ENCODE measurements around the gene PIRT. TPM values are rescaled to one million over a fixed set of nuclear protein-coding genes. Genes with fewer than 3 reads are reported as not detected.

PIRT gene
- polyA plus RNA-seq, 1 of the 3 experiments (the other 2 are of a cell fraction), result not detected

DNA sequence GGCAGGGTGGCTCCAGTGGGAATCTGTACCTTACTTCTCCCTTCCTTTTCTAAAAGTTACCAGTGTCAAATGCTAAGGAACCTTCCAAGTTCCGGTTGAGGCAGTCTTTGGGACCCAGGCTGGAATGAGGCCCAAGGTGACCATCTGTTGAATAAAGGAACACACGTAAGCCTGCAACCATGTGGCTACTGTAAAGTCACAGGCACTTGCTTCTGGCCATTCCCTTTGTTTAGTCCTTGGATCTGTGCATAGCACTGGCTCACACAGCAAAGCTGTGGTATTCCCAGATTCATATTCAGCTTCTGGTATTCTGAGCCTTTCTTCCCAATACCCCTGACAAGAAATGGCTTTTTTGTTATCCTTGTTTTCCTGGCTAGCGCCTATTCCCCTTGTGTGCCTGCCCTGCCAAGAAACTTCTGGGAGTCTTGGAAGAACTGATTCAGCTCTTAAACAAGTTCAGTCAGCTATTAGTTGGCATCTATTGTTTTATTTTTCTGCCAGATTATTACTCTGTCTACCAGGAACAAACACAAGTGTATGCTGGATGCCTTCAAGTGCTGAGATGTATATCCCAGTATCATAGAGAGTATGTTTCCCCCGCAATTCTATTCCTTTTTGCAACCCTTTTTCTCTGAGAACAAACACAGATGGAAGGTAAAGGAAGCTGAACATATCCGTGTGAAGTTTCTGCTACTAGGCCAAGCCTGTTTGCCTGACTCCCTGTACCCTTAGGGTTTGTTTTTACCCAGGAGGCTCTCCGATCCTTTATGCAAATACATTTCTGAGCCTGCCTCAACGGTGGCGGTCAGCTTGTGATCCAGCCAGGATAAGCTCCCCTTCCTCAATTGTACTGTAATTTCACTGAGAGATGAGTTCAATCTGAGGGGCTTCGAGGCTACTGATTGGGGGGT lies 47.1 kb downstream of the PIRT start:
- Histone ChIP-seq H3K27ac (ENCODE audit: low read depth in 2 of 2, low read length in 1 of 2) (no peak overlapping the region), H3K4me1 (ENCODE audit: control insufficient read depth in 1 of 2, insufficient read depth in 2 of 2, low read depth in 1 of 2, low read length in 1 of 2) (peaks cover 0 to 6% of the 10 kb centered on the region in 2 experiments; a peak in 1 of 4 replicates), H3K9me2 (no peaks in the 10 kb centered on the region), H3K27me3 (ENCODE audit: insufficient read depth) (no peaks in the 10 kb centered on the region), H3K36me3 (replicated peaks in 1 of 2; ENCODE audit: control insufficient read depth in 1 of 2, insufficient read depth in 2 of 2, low read length in 1 of 2) (no peaks in the 10 kb centered on the region), H3K79me2 (ENCODE audit: insufficient read depth) (no peaks in the 10 kb centered on the region), H3F3A (replicated peaks; ENCODE audit: insufficient read depth) (no peaks in the 10 kb centered on the region), H3K4me2 (no peak overlapping the region), H3K9me3 (no peaks in the 10 kb centered on the region), H3K4me3 (ENCODE audit: low read depth in 2 of 2, low read length in 1 of 2) (no peak overlapping the region), H2AFZ (ENCODE audit: low read depth) (no peak overlapping the region), H3K9ac (no peak overlapping the region), H4K20me1 (ENCODE audit: insufficient read depth) (no peaks in the 10 kb centered on the region)
- CTCF ChIA-PET, result interaction anchor here (0.9 to 1.5 kb wide), 3 partner anchors 19 to 54 kb away, joined by 3 to 6 read pairs (median 5); no protein-coding TSS in a partner anchor
- no peak for TF ChIP-seq USF1 (IDR thresholded peaks at IDR 0.05; ENCODE audit: borderline replicate concordance, low read depth)
- TF ChIP-seq NRF1 (IDR thresholded peaks at IDR 0.05; ENCODE audit: low read depth, low read length), result no peak
- no peak for TF ChIP-seq YY1 (IDR thresholded peaks at IDR 0.05; ENCODE audit: low read depth)
- no peak for TF ChIP-seq MEF2A (IDR thresholded peaks at IDR 0.05; ENCODE audit: borderline replicate concordance, low read depth)
- no peak for TF ChIP-seq REST (IDR thresholded peaks at IDR 0.05; ENCODE audit: low read depth, low read length)
- no peak for TF ChIP-seq POLR2AphosphoS5 (IDR thresholded peaks at IDR 0.05; ENCODE audit: low read depth, low read length)
- no peak for TF ChIP-seq NFIC (IDR thresholded peaks at IDR 0.05; ENCODE audit: borderline replicate concordance)
- TF ChIP-seq, protein P1, sequence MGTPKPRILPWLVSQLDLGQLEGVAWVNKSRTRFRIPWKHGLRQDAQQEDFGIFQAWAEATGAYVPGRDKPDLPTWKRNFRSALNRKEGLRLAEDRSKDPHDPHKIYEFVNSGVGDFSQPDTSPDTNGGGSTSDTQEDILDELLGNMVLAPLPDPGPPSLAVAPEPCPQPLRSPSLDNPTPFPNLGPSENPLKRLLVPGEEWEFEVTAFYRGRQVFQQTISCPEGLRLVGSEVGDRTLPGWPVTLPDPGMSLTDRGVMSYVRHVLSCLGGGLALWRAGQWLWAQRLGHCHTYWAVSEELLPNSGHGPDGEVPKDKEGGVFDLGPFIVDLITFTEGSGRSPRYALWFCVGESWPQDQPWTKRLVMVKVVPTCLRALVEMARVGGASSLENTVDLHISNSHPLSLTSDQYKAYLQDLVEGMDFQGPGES (IDR thresholded peaks at IDR 0.05; ENCODE audit: low read depth, low read length), result no peak
- TF ChIP-seq SIN3A (IDR thresholded peaks at IDR 0.05; ENCODE audit: borderline replicate concordance, low read depth, low read length), result no peak
- TF ChIP-seq RFX5 (IDR thresholded peaks at IDR 0.05; ENCODE audit: low read length), result no peak
- no peak for TF ChIP-seq RAD21 (IDR thresholded peaks at IDR 0.05; ENCODE audit: low read length)
- TF ChIP-seq TAF1 (IDR thresholded peaks at IDR 0.05; ENCODE audit: borderline replicate concordance, low read depth, low read length), result no peak
- TF ChIP-seq ELF1 (IDR thresholded peaks at IDR 0.05), result no peak
- TF ChIP-seq GATA2 (CRISPR knock-in tag; IDR thresholded peaks at IDR 0.05), result no peak
- no peak for TF ChIP-seq SMC3 (IDR thresholded peaks at IDR 0.05; ENCODE audit: low read depth, low read length)
- TF ChIP-seq TCF12 (IDR thresholded peaks at IDR 0.05), result no peak
- TF ChIP-seq EP300 (IDR thresholded peaks at IDR 0.05; ENCODE audit: borderline replicate concordance in 1 of 2, low read depth in 1 of 2, low read length in 1 of 2), result no peak
- TF ChIP-seq, protein P2, sequence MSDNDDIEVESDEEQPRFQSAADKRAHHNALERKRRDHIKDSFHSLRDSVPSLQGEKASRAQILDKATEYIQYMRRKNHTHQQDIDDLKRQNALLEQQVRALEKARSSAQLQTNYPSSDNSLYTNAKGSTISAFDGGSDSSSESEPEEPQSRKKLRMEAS (IDR thresholded peaks at IDR 0.05; ENCODE audit: low read depth), result no peak
- 46% methylated on average over 9 of the region's 9 CpGs for WGBS (ENCODE audit: low lambda C conversion rate)
- no peak for DNase-seq
- POLR2A ChIA-PET, result no interaction called here
